ENCODE data around the gene NPAS3.

NPAS3 gene

DNA sequence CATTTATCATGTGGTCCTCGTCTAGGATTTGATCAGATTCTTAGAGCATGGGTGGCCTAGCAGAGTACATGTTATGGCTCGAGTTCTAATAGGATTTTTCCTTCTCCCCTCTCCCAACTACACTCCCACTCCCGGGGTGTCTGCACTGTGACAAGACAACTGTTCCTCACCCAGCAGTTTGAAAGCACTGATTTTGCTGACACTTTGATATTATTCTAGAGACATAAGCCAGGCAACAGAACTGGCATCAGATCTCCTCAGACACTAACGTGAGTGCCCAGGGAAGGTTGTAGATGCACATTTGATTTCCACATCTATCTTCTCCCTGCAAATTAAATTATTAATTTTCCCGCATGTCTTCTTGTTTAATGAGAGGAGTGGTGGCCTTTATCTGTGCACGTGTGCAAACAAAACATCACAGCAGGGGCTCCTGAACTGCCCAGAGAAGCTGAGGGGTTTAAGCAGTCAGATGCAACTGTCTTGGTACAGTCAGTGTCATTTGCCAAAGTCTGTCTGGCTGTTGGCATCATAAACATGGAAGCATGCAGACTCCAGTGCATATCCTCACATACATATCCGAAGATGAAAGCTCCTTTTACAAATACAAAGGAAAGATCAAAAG lies 491.8 kb downstream of the NPAS3 start:
- no peak for DNase-seq (ENCODE audit: low read depth in 2 of 2, low spot score in 1 of 2)

DNA sequence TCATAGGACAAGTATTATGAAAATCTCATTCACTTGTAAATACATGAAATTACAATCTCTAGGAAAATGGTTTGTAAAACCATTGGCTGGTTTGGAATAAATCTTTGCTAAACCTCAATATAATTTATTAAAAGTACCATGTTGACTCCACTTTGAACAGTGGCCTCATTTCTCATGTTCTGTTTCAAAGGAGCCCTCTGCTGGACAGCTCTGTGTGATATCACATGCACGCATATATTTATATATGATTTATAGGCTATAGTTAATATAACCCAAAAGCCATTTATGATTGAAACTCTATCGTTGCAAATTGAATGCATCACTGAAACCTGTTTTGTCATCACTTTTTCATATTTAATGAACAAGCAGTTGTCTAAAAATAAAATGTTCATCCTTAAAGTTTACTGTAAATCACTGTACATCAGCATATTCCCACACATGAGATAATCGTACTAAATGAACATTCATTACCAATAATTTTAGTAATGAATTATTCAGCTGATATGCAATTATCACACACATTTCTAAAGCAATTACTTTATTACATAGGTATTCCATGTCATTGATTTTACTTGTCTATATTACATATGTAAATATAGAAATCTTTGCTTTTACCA lies 493.8 kb downstream of the NPAS3 start:
- DNase-seq (ENCODE audit: low read depth in 2 of 2, low spot score in 1 of 2) = no peak

DNA sequence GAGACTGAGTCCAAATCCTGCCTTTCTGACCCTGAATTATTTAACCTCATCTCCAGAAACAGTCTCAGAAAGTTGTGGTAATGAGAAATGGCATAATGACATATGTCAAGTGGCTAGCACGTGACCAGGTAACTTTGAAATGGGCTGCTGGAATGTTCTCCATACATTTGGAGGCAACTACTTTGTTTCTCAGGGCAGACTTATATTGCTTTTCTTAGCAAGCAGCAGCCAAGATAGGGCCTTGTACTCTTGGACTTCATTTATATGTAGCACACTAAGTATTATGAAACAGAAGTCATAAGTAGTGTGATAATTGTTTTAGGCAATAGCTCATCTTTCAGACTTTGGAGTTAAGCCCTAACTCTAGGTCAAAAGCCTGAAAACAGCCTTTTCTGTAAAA lies 494.7 kb downstream of the NPAS3 start:
- no peak for DNase-seq (ENCODE audit: low read depth in 2 of 2, low spot score in 1 of 2)

DNA sequence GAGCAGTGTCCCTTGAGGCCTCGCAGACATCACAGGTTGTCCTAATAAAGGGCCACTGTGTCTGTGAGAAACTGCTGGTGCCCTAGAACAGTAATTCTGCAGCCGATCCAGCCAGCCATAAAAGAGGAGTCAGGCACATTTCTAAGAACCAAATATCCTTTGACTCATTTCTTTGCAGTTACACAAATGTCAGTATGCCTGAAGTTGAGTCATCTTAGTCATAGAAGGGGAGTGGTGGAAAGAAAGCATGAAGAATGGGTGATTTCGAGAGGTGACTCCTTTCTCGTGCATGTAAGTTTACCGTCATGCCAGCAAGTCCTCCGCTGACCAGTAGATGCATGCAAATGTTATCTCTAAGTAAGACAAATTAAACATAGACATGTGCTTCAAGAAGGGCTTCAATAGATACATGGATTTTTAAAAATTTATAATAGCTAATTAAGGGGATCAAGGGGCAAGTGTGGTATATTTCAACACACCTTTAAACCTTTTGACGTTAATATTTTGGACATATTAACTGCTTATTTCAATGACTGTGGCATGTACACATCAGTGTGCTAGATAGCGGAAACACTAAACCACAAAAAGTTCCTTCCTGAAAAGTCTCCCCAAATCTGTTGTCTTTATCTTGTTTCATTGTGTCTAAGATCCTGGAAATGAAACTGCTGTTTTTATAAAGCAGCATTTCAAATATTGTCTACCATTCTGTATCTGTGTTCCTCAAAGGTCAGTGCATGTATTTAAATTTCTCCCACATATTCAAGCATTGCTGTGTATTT lies 497.4 kb downstream of the NPAS3 start:
- no peak for DNase-seq (ENCODE audit: low read depth in 2 of 2, low spot score in 1 of 2)

DNA sequence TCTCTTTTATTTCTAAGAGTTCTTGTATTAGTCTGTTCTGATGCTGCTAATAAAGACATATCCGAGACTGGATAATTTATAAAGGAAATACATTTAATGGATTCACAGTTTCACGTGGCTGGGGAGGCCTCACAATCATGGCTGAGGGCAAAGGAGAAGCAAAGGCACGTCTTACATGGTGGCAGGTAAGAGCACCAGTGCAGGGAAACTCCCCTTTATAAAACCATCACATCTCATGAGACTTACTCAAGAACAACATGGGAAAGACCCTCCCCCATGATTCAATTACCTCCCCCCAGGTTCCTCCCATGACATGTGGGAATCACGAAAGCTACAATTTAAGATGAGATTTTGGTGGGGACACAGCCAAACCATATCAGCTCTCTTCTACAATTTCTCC lies 503.0 kb downstream of the NPAS3 start:
- no peak for DNase-seq (ENCODE audit: low read depth in 2 of 2, low spot score in 1 of 2)

DNA sequence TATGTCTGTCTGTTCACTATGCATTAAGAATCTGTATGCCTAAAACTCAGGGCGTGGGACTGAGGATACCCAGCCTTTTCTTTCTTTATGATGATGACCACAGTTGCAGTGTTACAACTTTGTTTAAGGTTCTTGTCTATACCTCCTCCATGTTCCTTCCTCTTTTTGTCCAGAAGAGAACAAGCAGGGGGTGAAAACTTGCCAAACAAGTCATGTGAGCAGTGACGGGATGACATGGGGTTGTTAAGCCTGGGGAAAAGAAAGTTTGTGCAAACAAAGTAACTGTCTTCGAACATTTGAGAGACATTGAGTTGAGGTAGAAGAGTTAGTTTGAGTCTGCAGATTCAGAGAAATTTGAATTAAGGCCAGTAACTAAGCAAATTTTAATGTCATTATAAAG lies 505.5 kb downstream of the NPAS3 start:
- DNase-seq (ENCODE audit: low read depth in 2 of 2, low spot score in 1 of 2) = no peak

DNA sequence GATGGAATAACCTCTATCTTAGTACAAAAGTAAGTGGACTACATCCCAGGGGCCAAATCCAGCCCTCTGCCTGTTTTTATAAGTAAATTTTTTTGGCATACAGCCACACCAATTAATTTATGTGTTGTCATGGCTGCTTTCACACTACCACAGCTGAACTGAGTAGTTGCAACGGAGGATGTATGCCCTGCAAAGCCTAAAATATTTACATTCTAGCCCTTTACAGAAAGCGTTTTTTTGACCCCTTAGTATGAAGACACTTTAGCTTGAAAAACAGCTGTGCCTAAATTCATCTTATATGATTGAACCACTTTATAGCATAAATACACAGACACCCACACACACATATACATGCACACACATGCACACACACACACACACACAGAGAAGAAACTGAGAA lies 510.6 kb downstream of the NPAS3 start:
- no peak for DNase-seq (ENCODE audit: low read depth in 2 of 2, low spot score in 1 of 2)

DNA sequence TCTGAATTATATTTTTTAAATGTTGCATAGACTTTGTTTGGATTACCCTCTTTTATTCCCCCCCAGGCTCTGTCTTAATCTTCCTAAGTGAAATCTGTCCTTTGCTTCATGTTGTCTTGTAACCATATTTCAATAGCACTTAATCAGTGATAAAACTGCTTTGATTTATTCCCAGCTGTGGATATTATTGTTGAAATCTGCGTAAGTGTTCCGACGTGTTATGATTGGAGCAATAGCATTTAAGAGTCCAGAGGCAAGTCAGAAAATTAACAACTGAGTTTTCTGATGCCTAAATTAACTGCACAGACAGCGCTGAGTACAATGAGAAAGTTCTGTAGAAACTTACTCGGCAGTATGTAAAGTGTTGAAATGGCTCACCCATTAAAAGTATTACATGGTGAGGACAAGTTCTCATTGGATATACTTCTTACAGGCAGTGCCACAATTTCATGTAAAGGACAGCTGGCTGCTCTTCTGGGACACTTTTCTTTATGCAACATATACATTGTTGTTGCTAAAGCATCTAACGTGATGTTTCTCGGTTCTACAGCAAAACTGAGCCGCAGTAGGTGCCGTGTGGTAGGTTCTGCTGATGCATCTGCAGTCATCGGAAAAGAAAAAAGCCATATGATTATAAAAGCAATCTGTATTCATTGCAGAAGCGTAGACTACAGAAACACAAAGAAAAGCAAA lies 511.2 kb downstream of the NPAS3 start:
- no peak for DNase-seq (ENCODE audit: low read depth in 2 of 2, low spot score in 1 of 2)

DNA sequence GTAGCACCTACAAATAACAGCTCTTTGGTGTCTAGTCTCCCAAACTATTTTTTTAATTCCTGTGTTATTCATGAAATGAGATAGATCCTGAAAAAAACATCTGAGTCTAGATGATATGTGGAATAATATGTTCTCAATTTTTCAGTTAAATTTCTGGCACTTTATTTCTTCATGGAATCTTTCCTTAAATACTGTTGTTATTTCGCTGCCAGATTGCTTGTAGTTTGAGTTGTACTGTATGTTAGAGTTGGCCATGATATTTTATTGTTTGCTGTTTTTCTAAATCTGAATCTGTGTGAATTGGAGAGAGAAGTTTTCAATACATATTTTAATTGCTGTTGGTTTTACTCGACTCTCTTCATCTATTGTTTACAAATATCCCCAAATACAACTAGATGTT lies 511.7 kb downstream of the NPAS3 start:
- DNase-seq (ENCODE audit: low read depth in 2 of 2, low spot score in 1 of 2) = no peak

DNA sequence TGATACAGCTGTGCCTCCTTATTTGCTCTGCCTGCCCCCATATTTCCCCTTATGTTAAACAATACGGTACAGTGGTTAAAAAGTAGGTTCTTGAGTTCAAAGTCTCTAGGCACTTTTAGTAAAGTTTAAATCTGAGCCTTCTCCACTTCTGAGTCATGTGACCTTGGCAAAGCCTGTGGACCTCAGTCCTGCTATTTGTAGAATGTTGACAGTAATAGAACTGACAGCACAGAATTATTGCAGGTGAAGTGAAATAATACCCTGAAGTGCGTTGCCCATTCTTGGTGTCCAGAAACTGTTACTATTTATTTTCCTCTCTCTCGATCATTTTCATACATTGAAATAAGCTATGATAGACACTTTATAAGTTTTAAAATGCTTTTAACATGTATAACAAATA lies 512.5 kb downstream of the NPAS3 start:
- DNase-seq (ENCODE audit: low read depth in 2 of 2, low spot score in 1 of 2) = no peak

DNA sequence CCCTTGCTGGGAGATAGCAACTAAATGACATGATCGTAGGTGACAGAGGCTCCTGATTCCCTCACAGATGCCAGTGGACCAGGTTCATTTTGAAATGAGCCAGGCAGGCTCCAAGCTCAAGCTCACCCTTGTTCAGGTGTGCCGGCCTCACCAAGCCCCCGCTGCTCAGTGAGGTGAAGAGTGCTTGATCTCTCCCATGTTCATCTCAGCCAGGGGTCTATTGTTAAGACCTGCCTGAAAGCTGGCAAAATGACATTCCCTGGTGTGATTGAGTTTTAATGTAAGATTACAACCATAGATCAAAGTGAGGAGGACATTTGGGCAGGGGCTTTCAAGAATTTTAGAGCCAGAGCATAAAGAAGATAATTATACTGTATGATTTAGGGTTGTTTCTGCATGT lies 514.3 kb downstream of the NPAS3 start:
- DNase-seq (ENCODE audit: low read depth in 2 of 2, low spot score in 1 of 2) = no peak

DNA sequence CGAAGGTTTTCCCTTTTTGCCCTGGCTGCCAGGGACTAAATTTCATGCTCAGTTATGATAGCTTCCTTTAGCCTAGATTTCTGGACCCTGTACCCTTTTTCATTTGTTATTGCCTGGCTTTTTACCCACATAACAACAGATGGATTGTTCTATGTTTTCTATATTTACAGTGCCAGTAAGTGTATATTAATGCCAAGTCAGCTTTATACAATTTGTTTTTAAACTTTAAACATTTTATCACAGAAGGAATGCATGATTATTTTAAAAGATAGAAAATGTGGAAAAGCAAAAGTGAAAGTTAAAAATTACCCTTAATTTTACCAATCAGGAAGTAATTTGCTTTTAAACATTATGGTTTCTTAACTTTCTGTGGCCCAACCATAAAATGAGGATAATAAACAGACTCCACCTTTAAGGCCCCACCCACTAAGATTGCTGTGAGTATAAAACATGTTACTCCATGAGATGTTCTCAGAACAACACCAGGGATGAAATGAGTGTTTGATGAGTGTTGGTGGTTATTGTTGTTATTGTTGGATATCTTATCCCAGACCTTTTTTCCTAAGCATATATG lies 515.4 kb downstream of the NPAS3 start:
- no peak for DNase-seq (ENCODE audit: low read depth in 2 of 2, low spot score in 1 of 2)

DNA sequence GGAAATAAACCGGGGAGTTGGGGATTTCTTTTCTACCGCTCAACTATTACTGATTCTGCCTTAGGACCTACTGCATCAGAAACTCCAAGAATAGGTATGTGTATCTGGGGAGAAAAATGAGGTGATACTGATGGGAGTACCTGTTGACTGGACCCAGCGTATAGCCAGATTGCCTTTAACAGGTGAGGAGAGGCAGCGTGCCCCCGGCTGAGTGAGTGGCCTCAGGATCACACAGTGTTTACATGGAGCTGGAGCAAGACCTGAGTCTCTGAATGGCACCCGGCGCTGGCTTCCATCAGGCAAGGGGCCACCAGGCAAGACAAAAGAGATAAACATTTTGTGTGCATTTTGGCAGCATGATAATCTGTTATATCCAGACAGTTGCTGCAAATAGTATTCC lies 516.0 kb downstream of the NPAS3 start:
- no peak for DNase-seq (ENCODE audit: low read depth in 2 of 2, low spot score in 1 of 2)

DNA sequence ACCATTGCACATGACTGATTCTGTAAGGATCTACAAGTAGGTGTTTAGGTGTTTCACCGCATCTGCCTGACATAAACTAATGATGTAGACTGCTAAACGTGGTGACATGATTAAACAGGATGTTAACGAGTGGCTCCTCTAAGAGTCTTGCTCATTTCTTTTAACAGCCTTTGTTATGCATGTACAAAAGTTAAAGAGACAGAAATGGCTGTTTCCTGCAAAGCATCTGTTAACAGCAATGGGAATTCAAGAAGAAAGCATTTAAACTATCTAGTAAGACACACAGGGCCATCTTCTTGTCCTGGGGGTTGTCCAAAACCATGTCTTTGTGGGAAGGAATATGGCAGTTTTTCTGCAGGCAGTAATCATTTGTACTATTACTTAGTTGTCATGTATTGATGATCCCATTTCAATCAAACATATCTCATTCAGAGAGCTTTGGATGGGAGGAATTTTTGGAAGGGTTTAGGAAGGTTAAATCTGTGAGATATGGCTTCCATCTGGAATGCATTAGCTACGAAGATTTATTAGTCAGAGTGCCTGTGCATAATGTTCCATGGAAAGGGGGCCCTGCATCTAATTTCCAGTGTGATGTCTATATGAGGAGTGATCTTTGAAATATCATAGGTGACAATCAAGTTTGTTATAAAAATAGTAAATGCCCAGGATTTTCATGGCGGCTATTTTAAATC lies 517.1 kb downstream of the NPAS3 start:
- no peak for DNase-seq (ENCODE audit: low read depth in 2 of 2, low spot score in 1 of 2)

DNA sequence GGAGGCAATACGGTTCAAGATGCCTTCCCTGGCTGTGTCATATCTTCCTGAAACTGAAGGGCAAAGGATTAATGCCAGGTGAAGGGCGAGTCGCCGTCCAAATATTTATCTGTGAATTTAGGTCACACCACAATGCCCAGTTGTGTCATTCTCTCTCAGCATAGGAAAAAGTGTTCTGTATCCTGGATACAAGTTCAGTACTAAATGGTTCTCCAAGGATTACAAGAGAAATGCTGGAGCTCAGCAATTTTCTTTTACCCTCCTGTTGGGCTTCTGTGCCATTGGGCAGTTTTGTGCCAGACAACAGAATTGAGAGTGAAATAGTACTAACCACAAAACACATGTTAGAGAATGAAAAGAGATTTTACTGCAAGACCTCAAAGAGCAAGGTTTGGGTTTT lies 518.3 kb downstream of the NPAS3 start:
- DNase-seq (ENCODE audit: low read depth in 2 of 2, low spot score in 1 of 2) = no peak

DNA sequence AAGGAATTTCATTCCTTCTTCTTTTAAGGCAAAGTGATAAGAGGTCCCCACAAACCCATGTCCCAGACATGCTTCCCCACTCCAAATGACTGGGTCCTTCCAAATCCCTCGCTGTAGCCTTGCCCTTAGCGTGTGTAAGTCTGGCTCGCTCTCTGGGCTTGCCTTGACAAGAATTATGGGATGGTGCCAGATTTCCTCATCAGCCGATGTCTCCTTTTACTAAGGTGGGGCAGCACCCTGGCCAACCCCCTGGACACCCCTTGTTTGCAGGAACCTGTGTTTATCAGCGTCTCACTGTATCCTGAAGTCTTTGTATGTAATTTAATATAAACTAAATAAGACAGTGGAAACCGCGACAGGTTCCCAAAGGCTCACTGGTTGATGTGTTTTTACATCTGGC lies 518.9 kb downstream of the NPAS3 start:
- no peak for DNase-seq (ENCODE audit: low read depth in 2 of 2, low spot score in 1 of 2)

DNA sequence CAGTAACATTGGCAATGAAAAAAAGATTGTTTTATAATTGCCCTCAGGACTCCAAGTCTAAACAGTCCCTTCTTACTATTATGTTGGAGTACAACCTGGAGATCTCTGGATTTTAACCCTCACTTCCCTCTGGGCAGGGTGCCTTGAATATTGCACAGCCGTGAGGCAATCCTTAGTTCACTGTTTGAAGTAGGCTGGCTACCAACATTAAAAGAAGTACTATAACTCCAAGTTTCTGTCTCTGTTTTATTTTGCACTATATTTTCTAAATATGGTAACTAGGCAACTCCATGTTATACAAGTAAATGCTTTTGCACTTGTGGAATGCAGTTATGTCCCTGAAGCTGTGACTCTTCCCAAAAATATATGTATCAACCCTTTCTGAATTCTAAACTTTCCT lies 521.5 kb downstream of the NPAS3 start:
- DNase-seq (ENCODE audit: low read depth in 2 of 2, low spot score in 1 of 2) = no peak

DNA sequence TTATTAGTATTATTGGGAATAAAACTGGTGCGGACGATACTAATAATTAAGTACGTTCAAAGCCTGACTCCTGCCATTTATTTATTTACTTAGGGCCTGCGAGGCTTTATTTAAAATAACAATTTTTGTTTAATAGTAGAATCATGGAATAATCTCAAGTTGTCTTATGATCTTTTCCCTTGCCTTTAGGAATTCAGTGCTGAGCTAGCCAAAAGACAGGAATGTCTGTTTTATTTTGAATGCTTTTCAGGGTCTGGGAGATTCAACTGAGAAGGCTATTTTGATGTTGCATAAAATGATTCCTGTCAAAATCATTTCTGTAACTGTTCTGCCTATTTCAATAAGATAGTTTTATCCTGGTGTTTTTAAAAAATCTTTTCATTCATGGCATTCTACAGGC lies 522.4 kb downstream of the NPAS3 start:
- no peak for DNase-seq (ENCODE audit: low read depth in 2 of 2, low spot score in 1 of 2)

DNA sequence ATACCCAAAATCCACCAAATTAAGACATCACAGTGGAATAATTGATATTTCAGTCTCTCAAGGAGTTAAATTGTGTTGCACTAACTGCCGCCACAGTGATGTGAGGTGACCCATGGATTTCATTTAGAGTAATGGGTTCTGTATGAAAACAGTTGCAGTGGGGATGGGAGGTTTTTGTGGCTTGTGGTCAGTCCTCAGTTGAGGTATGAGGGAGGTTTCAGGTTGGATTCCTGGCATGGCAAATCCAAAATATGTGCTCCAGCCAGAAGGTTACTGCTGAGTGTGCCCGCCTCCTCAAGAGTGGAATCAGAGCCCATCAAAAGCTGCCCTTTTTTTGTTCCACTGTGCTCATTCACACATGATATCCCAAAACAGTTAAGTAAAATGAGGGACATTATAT lies 525.1 kb downstream of the NPAS3 start:
- no peak for DNase-seq (ENCODE audit: low read depth in 2 of 2, low spot score in 1 of 2)

DNA sequence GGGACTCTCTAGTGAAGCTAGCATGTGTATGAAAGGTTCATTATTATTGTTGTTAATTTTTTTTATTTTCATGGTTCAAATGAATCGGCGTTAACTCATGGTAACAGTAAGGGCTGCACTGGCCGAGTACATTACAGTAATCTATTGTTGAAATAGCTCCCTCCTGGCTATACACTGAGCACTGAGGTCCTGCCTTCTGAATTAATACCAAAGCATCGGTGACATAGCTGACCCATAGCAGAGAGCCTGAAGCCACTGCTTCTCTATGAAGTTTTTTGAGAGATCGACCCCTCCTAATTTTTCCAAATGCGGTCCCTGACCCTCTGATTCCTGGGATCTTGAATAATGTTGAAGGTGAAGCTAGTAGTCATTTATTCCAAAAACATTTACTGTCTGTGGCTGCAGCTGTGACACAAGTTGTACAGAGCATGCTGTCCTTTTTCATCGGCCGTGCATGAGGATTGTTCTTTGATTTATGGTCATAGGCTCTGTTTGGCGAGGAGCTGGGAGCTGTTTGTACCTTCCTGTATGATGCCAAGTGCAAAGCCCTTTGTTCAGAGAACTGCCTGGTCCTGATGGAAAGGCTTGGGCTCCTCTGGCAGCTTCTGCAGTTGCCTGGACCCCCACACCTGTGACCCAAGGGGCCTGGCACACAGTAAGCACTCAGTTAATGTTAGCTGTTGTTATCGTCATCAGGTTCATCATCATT lies 525.7 kb downstream of the NPAS3 start:
- no peak for DNase-seq (ENCODE audit: low read depth in 2 of 2, low spot score in 1 of 2)
